ENCODE data around the gene SLC26A9.
"Not testable (repeated sequence)": the region's sequence is repeated elsewhere in the genome, so short reads cannot be mapped to it uniquely, and the experiment has no call there.

Gene SLC26A9

GRCh38 chr1:205889706-205890105, 53.5 kb downstream of the SLC26A9 start:
- not testable (repeated sequence) for DNase-seq

GRCh38 chr1:205889006-205889405, 54.2 kb downstream of the SLC26A9 start:
- not testable (repeated sequence) for DNase-seq

- DNase-seq = no peak
These were observed 59.5 kb downstream of the SLC26A9 start for GRCh38 chr1:205883792-205884191.

- no peak for DNase-seq
These were observed 62.3 kb downstream of the SLC26A9 start for GRCh38 chr1:205880923-205881322.

GRCh38 chr1:205879974-205880373, 63.3 kb downstream of the SLC26A9 start:
- no peak for DNase-seq

- no peak for DNase-seq
These were observed 65.2 kb downstream of the SLC26A9 start for GRCh38 chr1:205878026-205878425.

GRCh38 chr1:205873148-205873547, 70.1 kb downstream of the SLC26A9 start:
- not testable (repeated sequence) for DNase-seq

- no peak for DNase-seq
These were observed 73.0 kb downstream of the SLC26A9 start for GRCh38 chr1:205870236-205870635.

All from right kidney (tissue), 1 donor.